ENCODE results near the gene UGT8. TPM values are rescaled to one million over a fixed set of nuclear protein-coding genes. Genes with fewer than 3 reads are reported as not detected.
"Not testable (repeated sequence)": the region's sequence is repeated elsewhere in the genome, so short reads cannot be mapped to it uniquely, and the experiment has no call there.

The UGT8 gene
- total RNA-seq, 5 donors from 2014 or later (not counting 1 experiment from before 2014, with no cell fraction given) = 0.15 to 0.66 (median 0.47) TPM

GRCh38 chr4:114601304-114602052 lies 2.9 kb downstream of the UGT8 start:
- WGBS (ENCODE audit: insufficient coverage) = no CpG with 5 or more reads among the region's 5 CpGs
- ATAC-seq (replicated peaks in 1 of 4) = no peak
- H3K9me3 Mint-ChIP-seq = no peaks in the 10 kb centered on the region
- Histone ChIP-seq H3K9me3 (no peaks in the 10 kb centered on the region), H3K36me3 (ENCODE audit: control insufficient read depth in 2 of 2, extremely low read depth in 1 of 2, insufficient read depth in 1 of 2, low read length in 1 of 2) (no peaks in the 10 kb centered on the region), H3K27me3 (replicated peaks in 1 of 2; ENCODE audit: control insufficient read depth in 2 of 2, extremely low read depth in 1 of 2, insufficient read depth in 2 of 2, low read length in 1 of 2) (peaks cover 2 to 22% of the 10 kb centered on the region in 2 experiments), H3K27ac (ENCODE audit: low read length) (no peak overlapping the region), H3K4me1 (ENCODE audit: control insufficient read depth in 1 of 2, extremely low read depth in 1 of 2, insufficient read depth in 2 of 2, low read length in 2 of 2) (peaks cover 0 to 20% of the 10 kb centered on the region in 2 experiments), H3K4me3 (ENCODE audit: control insufficient read depth in 1 of 2, extremely low read depth in 1 of 2, low read length in 1 of 2) (no peak overlapping the region)
- POLR2A ChIA-PET = no interaction called here
- no peak overlapping the region for H3K27ac Mint-ChIP-seq
- H3K4me3 Mint-ChIP-seq = no peak overlapping the region
- peaks cover 15 to 17% (median 15%) of the 10 kb centered on the region in 3 donors for H3K4me1 Mint-ChIP-seq
- CTCF ChIA-PET = no interaction called here
- DNase-seq = no peak
- no peaks in the 10 kb centered on the region for H3K36me3 Mint-ChIP-seq
- H3K27me3 Mint-ChIP-seq = peaks cover 29 to 31% of the 10 kb centered on the region in 2 donors

- 51% methylated on average over 2 of the region's 5 CpGs for WGBS (ENCODE audit: insufficient coverage)
- Mint-ChIP-seq H3K4me1 (peaks cover 10 to 11% (median 10%) of the 10 kb centered on the region in 3 donors), H3K27ac (no peak overlapping the region), H3K36me3 (no peaks in the 10 kb centered on the region), H3K9me3 (no peaks in the 10 kb centered on the region), H3K4me3 (no peak overlapping the region), H3K27me3 (peaks cover 21 to 22% of the 10 kb centered on the region in 2 donors)
- H3K27me3 ChIP-seq (replicated peaks in 1 of 2; ENCODE audit: control insufficient read depth in 2 of 2, extremely low read depth in 1 of 2, insufficient read depth in 2 of 2, low read length in 1 of 2) = peaks cover 0 to 14% of the 10 kb centered on the region in 2 experiments
- no peak overlapping the region for H3K27ac ChIP-seq (ENCODE audit: low read length)
- ChIA-PET POLR2A (no interaction called here), CTCF (no interaction called here)
- no peak overlapping the region for H3K4me3 ChIP-seq (ENCODE audit: control insufficient read depth in 1 of 2, extremely low read depth in 1 of 2, low read length in 1 of 2)
- ATAC-seq (replicated peaks in 1 of 4) (no peak), DNase-seq (no peak)
- H3K4me1 ChIP-seq (ENCODE audit: control insufficient read depth in 1 of 2, extremely low read depth in 1 of 2, insufficient read depth in 2 of 2, low read length in 2 of 2) = peaks cover 0 to 13% of the 10 kb centered on the region in 2 experiments
- H3K9me3 ChIP-seq = no peaks in the 10 kb centered on the region
- no peaks in the 10 kb centered on the region for H3K36me3 ChIP-seq (ENCODE audit: control insufficient read depth in 2 of 2, extremely low read depth in 1 of 2, insufficient read depth in 1 of 2, low read length in 1 of 2)
Observed at GRCh38 chr4:114603497-114603896, 4.9 kb downstream of the UGT8 start.

GRCh38 chr4:114606245-114606644 lies 7.6 kb downstream of the UGT8 start:
- Mint-ChIP-seq H3K36me3 (no peaks in the 10 kb centered on the region), H3K27ac (no peak overlapping the region), H3K9me3 (no peaks in the 10 kb centered on the region), H3K4me1 (no peaks in the 10 kb centered on the region), H3K4me3 (no peak overlapping the region), H3K27me3 (no peaks in the 10 kb centered on the region)
- 63% methylated on average over 1 of the region's 2 CpGs for WGBS (ENCODE audit: insufficient coverage)
- no peaks in the 10 kb centered on the region for H3K27me3 ChIP-seq (replicated peaks in 1 of 2; ENCODE audit: control insufficient read depth in 2 of 2, extremely low read depth in 1 of 2, insufficient read depth in 2 of 2, low read length in 1 of 2)
- DNase-seq = no peak
- H3K4me3 ChIP-seq (ENCODE audit: control insufficient read depth in 1 of 2, extremely low read depth in 1 of 2, low read length in 1 of 2) = no peak overlapping the region
- ATAC-seq (replicated peaks in 1 of 4) = no peak
- ChIA-PET POLR2A (no interaction called here), CTCF (no interaction called here)
- no peaks in the 10 kb centered on the region for H3K9me3 ChIP-seq
- no peaks in the 10 kb centered on the region for H3K4me1 ChIP-seq (ENCODE audit: control insufficient read depth in 1 of 2, extremely low read depth in 1 of 2, insufficient read depth in 2 of 2, low read length in 2 of 2)
- H3K27ac ChIP-seq (ENCODE audit: low read length) = no peak overlapping the region
- H3K36me3 ChIP-seq (ENCODE audit: control insufficient read depth in 2 of 2, extremely low read depth in 1 of 2, insufficient read depth in 1 of 2, low read length in 1 of 2) = no peaks in the 10 kb centered on the region

- no peaks in the 10 kb centered on the region for H3K36me3 ChIP-seq (ENCODE audit: control insufficient read depth in 2 of 2, extremely low read depth in 1 of 2, insufficient read depth in 1 of 2, low read length in 1 of 2)
- H3K9me3 Mint-ChIP-seq = no peaks in the 10 kb centered on the region
Observed at GRCh38 chr4:114607056-114607455, 8.4 kb downstream of the UGT8 start.

GRCh38 chr4:114613560-114613959 lies 15.0 kb downstream of the UGT8 start:
- Histone ChIP-seq H3K27me3 (replicated peaks in 1 of 2; ENCODE audit: control insufficient read depth in 2 of 2, extremely low read depth in 1 of 2, insufficient read depth in 2 of 2, low read length in 1 of 2) (no peaks in the 10 kb centered on the region), H3K27ac (ENCODE audit: low read length) (no peak overlapping the region), H3K9me3 (no peaks in the 10 kb centered on the region), H3K36me3 (ENCODE audit: control insufficient read depth in 2 of 2, extremely low read depth in 1 of 2, insufficient read depth in 1 of 2, low read length in 1 of 2) (no peaks in the 10 kb centered on the region), H3K4me3 (ENCODE audit: control insufficient read depth in 1 of 2, extremely low read depth in 1 of 2, low read length in 1 of 2) (no peak overlapping the region), H3K4me1 (ENCODE audit: control insufficient read depth in 1 of 2, extremely low read depth in 1 of 2, insufficient read depth in 2 of 2, low read length in 2 of 2) (no peaks in the 10 kb centered on the region)
- Mint-ChIP-seq H3K27me3 (no peaks in the 10 kb centered on the region), H3K4me1 (no peaks in the 10 kb centered on the region), H3K27ac (no peak overlapping the region), H3K36me3 (no peaks in the 10 kb centered on the region), H3K9me3 (no peaks in the 10 kb centered on the region), H3K4me3 (no peak overlapping the region)
- POLR2A ChIA-PET = no interaction called here
- 91% methylated on average over 2 of the region's 4 CpGs for WGBS (ENCODE audit: insufficient coverage)
- CTCF ChIA-PET = no interaction called here
- DNase-seq (no peak), ATAC-seq (replicated peaks in 1 of 4) (no peak)

More at GRCh38 chr4:114607056-114607455, 8.4 kb downstream of the UGT8 start:
- DNase-seq (no peak), ATAC-seq (replicated peaks in 1 of 4) (no peak)
- no peaks in the 10 kb centered on the region for H3K27me3 ChIP-seq (replicated peaks in 1 of 2; ENCODE audit: control insufficient read depth in 2 of 2, extremely low read depth in 1 of 2, insufficient read depth in 2 of 2, low read length in 1 of 2)
- H3K36me3 Mint-ChIP-seq = no peaks in the 10 kb centered on the region
- no peaks in the 10 kb centered on the region for H3K9me3 ChIP-seq
- POLR2A ChIA-PET = no interaction called here
- CTCF ChIA-PET = no interaction called here
- H3K27ac ChIP-seq (ENCODE audit: low read length) = no peak overlapping the region
- no peak overlapping the region for H3K27ac Mint-ChIP-seq
- no peaks in the 10 kb centered on the region for H3K27me3 Mint-ChIP-seq
- H3K4me3 Mint-ChIP-seq = no peak overlapping the region
- no peak overlapping the region for H3K4me3 ChIP-seq (ENCODE audit: control insufficient read depth in 1 of 2, extremely low read depth in 1 of 2, low read length in 1 of 2)
- H3K4me1 ChIP-seq (ENCODE audit: control insufficient read depth in 1 of 2, extremely low read depth in 1 of 2, insufficient read depth in 2 of 2, low read length in 2 of 2) = no peaks in the 10 kb centered on the region
- H3K4me1 Mint-ChIP-seq = no peaks in the 10 kb centered on the region

GRCh38 chr4:114615435-114615834 lies 16.8 kb downstream of the UGT8 start:
- no peaks in the 10 kb centered on the region for H3K9me3 Mint-ChIP-seq
- no peak overlapping the region for H3K4me3 Mint-ChIP-seq
- no peak for ATAC-seq (replicated peaks in 1 of 4)
- DNase-seq = no peak
- ChIA-PET CTCF (no interaction called here), POLR2A (no interaction called here)
- H3K4me3 ChIP-seq (ENCODE audit: control insufficient read depth in 1 of 2, extremely low read depth in 1 of 2, low read length in 1 of 2) = no peak overlapping the region
- H3K4me1 Mint-ChIP-seq = no peaks in the 10 kb centered on the region
- H3K36me3 ChIP-seq (ENCODE audit: control insufficient read depth in 2 of 2, extremely low read depth in 1 of 2, insufficient read depth in 1 of 2, low read length in 1 of 2) = no peaks in the 10 kb centered on the region
- H3K27ac ChIP-seq (ENCODE audit: low read length) = no peak overlapping the region
- H3K4me1 ChIP-seq (ENCODE audit: control insufficient read depth in 1 of 2, extremely low read depth in 1 of 2, insufficient read depth in 2 of 2, low read length in 2 of 2) = no peaks in the 10 kb centered on the region
- no peaks in the 10 kb centered on the region for H3K27me3 Mint-ChIP-seq
- no CpG with 5 or more reads among the region's 3 CpGs for WGBS (ENCODE audit: insufficient coverage)
- H3K27me3 ChIP-seq (replicated peaks in 1 of 2; ENCODE audit: control insufficient read depth in 2 of 2, extremely low read depth in 1 of 2, insufficient read depth in 2 of 2, low read length in 1 of 2) = no peaks in the 10 kb centered on the region
- no peak overlapping the region for H3K27ac Mint-ChIP-seq
- no peaks in the 10 kb centered on the region for H3K9me3 ChIP-seq
- H3K36me3 Mint-ChIP-seq = no peaks in the 10 kb centered on the region

- H3K36me3 ChIP-seq (ENCODE audit: control insufficient read depth in 2 of 2, extremely low read depth in 1 of 2, insufficient read depth in 1 of 2, low read length in 1 of 2); H3K27ac ChIP-seq (ENCODE audit: low read length); H3K4me3 ChIP-seq (ENCODE audit: control insufficient read depth in 1 of 2, extremely low read depth in 1 of 2, low read length in 1 of 2); CTCF ChIA-PET; H3K36me3 Mint-ChIP-seq; H3K27me3 ChIP-seq (replicated peaks in 1 of 2; ENCODE audit: control insufficient read depth in 2 of 2, extremely low read depth in 1 of 2, insufficient read depth in 2 of 2, low read length in 1 of 2); H3K27ac Mint-ChIP-seq; POLR2A ChIA-PET; H3K27me3 Mint-ChIP-seq; H3K4me1 ChIP-seq (ENCODE audit: control insufficient read depth in 1 of 2, extremely low read depth in 1 of 2, insufficient read depth in 2 of 2, low read length in 2 of 2); DNase-seq; H3K9me3 ChIP-seq; H3K4me3 Mint-ChIP-seq; H3K4me1 Mint-ChIP-seq; H3K9me3 Mint-ChIP-seq; ATAC-seq (replicated peaks in 1 of 4): not testable (repeated sequence)
- 67% methylated on average over 3 of the region's 12 CpGs for WGBS (ENCODE audit: insufficient coverage)
Observed at GRCh38 chr4:114616036-114616435, 17.4 kb downstream of the UGT8 start.
